Uterus (tissue), 2 donors: Measurements from ENCODE around the gene MSS51.

Experiments used
- POLR2A ChIP-seq, 2 donors: fragments of 450-650 bp; IDR thresholded peaks; one replicate each; pipeline ENCODE4 v1.6.1; 2016; ENCODE audit warnings: antibody characterized with exemption in 2 of 2, mild to moderate bottlenecking in 1 of 2, moderate library complexity in 1 of 2
- TF ChIP-seq, protein P1 (sequence below), 4 experiments: fragments of 200-600 bp in 2 of 4; fragments of 450-650 bp in 2 of 4; sonication (generic) in 2 of 4; IDR thresholded peaks; one replicate each; pipeline ENCODE4 v1.5.1; 2016 to 2019; ENCODE audit warnings: antibody characterized with exemption in 4 of 4, mild to moderate bottlenecking in 2 of 4, moderate library complexity in 1 of 4

DNA sequence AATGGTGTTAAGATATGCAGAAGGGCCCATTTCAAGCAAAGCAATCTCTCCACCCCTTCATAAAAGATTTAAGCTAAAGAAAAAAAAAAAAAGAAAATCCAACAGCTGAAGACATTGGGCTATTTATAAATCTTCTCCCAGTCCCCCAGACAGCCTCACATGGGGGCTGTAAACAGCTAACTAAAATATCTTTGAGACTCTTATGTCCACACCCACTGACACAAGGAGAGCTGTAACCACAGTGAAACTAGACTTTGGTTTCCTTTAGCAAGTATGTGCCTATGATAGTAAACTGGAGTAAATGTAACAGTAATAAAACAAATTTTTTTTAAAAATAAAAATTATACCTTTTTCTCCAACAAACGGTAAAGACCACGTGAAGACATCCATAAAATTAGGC, 33.8 kb upstream of the MSS51 start:
- TF ChIP-seq, protein P1, sequence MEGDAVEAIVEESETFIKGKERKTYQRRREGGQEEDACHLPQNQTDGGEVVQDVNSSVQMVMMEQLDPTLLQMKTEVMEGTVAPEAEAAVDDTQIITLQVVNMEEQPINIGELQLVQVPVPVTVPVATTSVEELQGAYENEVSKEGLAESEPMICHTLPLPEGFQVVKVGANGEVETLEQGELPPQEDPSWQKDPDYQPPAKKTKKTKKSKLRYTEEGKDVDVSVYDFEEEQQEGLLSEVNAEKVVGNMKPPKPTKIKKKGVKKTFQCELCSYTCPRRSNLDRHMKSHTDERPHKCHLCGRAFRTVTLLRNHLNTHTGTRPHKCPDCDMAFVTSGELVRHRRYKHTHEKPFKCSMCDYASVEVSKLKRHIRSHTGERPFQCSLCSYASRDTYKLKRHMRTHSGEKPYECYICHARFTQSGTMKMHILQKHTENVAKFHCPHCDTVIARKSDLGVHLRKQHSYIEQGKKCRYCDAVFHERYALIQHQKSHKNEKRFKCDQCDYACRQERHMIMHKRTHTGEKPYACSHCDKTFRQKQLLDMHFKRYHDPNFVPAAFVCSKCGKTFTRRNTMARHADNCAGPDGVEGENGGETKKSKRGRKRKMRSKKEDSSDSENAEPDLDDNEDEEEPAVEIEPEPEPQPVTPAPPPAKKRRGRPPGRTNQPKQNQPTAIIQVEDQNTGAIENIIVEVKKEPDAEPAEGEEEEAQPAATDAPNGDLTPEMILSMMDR (IDR thresholded peaks at IDR 0.05), result no peak
- TF ChIP-seq POLR2A (IDR thresholded peaks at IDR 0.05), result no peak
